ENCODE measurements around the gene CHMP6.

DNA sequence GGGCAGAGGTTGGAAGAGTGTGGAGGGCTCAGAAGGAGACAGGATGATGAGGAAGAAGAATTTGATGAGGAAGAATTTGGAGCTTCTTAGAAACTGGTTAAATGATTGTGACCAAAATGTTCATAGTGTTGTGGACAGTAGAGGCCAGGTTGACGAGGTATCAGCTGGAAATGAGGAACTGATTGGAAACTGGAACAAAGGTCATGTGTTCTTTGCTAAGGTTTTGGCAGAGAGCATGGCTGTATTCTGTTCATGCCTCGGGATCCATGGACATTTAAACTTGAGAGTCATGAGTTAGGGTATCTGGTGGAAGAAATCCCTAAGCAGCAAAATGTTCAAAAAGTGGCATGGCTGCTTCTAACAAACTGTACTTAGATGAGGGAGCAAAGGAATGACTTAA lies 19.3 kb downstream of the CHMP6 start:
- TF ChIP-seq, protein P1, sequence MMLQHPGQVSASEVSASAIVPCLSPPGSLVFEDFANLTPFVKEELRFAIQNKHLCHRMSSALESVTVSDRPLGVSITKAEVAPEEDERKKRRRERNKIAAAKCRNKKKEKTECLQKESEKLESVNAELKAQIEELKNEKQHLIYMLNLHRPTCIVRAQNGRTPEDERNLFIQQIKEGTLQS (IDR thresholded peaks at IDR 0.05), result no peak
- TF ChIP-seq, protein P1 (CRISPR knock-in tag; conservative IDR thresholded peaks at IDR 0.05), result no peak
- no peak for TF ChIP-seq EZH2 (IDR thresholded peaks at IDR 0.05; ENCODE audit: borderline replicate concordance, low read depth, low read length)
